GM12892 (cell line): Measurements from ENCODE around the gene MAN2A1.

ENCODE experiments used
- POLR2A ChIP-seq: IDR thresholded peaks from 2 replicates; pipeline ENCODE4 v1.6.1; 2011; ENCODE audit warnings: low read depth, low read length, control low read depth
- POLR2AphosphoS5 ChIP-seq: IDR thresholded peaks from 2 replicates; pipeline ENCODE4 v1.6.1; 2011; ENCODE audit warnings: low read depth, low read length, control low read depth
- TAF1 ChIP-seq: IDR thresholded peaks from 2 replicates; pipeline ENCODE4 v1.6.1; 2011; ENCODE audit warnings: low read depth, mild to moderate bottlenecking, control low read depth, low read length, borderline replicate concordance

DNA sequence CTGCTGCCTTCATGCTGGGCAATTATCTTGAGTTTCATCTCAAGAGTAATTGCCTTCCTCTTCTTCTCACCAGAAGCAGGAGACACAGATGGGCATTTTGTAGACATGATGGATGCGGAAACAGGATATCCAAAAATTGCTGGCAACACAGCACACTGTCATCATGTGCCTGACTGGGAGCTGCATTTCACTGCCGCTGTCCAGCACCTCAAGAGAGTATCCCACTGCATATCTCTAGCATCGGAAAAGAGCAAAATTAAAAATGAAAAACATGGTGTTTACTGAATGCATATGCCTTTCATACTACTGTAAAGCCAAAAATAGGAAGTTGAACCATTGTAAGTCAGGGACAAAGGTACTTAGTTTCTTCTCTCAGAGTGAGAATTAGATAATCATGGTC, 210.7 kb downstream of the MAN2A1 start:
- no peak for TF ChIP-seq POLR2A
- TF ChIP-seq TAF1 = no peak
- TF ChIP-seq POLR2AphosphoS5 = no peak
